Coronary artery (tissue), 2 donors: ENCODE results near the gene C17orf100.

ENCODE experiments used
- DNase-seq: peaks from one replicate; pipeline ENCODE4 v3.0.0-alpha.2; 2017; ENCODE audit warnings: low spot score
- H3K27ac ChIP-seq, 2 donors: fragments of 200-600 bp; sonication (generic); one replicate each; pipeline ENCODE4 v1.5.1; 2016 to 2019
- H3K4me3 ChIP-seq: fragments of 200-600 bp; sonication (generic); 2 replicates; pipeline ENCODE4 v1.5.1; 2016; ENCODE audit warnings: mild to moderate bottlenecking, moderate library complexity
- TF ChIP-seq, protein P1 (sequence below): fragments of 200-600 bp; sonication (generic); IDR thresholded peaks from one replicate; pipeline ENCODE4 v1.5.1; 2019; ENCODE audit warnings: antibody characterized with exemption

C17orf100 gene

GRCh38 chr17:6651354-6651918 lies at the start of gene C17orf100, which contains the start of gene MED31:
Gene C17orf100, plus strand, starts transcription at chr17:6651762. Its CDS starts 152 bp downstream, at chr17:6651914.
Gene MED31, minus strand, starts transcription at chr17:6651605. Its CDS starts 77 bp downstream, at chr17:6651528.
- Histone ChIP-seq H3K27ac (peak within 1 kb of the TSS; percentile 40 to 54), H3K4me3 (peak within 1 kb of the TSS; percentile 70)
- DNase-seq, result peak; percentile 97
- TF ChIP-seq, protein P1, sequence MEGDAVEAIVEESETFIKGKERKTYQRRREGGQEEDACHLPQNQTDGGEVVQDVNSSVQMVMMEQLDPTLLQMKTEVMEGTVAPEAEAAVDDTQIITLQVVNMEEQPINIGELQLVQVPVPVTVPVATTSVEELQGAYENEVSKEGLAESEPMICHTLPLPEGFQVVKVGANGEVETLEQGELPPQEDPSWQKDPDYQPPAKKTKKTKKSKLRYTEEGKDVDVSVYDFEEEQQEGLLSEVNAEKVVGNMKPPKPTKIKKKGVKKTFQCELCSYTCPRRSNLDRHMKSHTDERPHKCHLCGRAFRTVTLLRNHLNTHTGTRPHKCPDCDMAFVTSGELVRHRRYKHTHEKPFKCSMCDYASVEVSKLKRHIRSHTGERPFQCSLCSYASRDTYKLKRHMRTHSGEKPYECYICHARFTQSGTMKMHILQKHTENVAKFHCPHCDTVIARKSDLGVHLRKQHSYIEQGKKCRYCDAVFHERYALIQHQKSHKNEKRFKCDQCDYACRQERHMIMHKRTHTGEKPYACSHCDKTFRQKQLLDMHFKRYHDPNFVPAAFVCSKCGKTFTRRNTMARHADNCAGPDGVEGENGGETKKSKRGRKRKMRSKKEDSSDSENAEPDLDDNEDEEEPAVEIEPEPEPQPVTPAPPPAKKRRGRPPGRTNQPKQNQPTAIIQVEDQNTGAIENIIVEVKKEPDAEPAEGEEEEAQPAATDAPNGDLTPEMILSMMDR, result no peak

- Histone ChIP-seq H3K27ac (no peak overlapping the region), H3K4me3 (no peak overlapping the region)
- DNase-seq, result no peak
- TF ChIP-seq, protein P1, result no peak
These were observed 49.4 kb upstream of the C17orf100 start for GRCh38 chr17:6602141-6602540.

GRCh38 chr17:6603744-6604325 lies 47.7 kb upstream of the C17orf100 start:
- no peak for DNase-seq
- TF ChIP-seq, protein P1, result no peak
- Histone ChIP-seq H3K4me3 (no peak overlapping the region), H3K27ac (no peak overlapping the region)

GRCh38 chr17:6605142-6605541 lies 46.4 kb upstream of the C17orf100 start:
- no peak overlapping the region for H3K4me3 ChIP-seq
- TF ChIP-seq, protein P1, result no peak
- no peak overlapping the region for H3K27ac ChIP-seq
- DNase-seq, result no peak

DNA sequence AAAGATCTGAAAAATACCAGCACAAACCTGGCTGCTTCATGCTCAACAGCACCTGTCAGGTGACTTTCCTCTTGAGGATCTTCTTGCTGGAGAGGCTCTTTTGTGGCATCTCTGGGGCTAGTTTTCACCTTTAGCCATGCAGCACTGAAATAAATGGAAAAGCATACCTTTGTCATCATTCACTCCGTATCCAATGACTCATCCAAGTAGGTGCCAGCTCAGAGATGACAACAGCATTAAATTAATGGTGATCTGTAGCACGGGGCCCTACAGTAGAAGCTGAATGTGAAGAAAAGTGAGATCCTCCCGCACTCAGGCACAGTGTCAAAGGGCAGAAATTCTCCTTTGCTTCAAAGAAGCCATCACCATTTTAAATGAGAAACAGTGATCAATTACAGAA lies 43.2 kb upstream of the C17orf100 start:
- Histone ChIP-seq H3K27ac (no peak overlapping the region), H3K4me3 (no peak overlapping the region)
- TF ChIP-seq, protein P1, result no peak
- no peak for DNase-seq

DNA sequence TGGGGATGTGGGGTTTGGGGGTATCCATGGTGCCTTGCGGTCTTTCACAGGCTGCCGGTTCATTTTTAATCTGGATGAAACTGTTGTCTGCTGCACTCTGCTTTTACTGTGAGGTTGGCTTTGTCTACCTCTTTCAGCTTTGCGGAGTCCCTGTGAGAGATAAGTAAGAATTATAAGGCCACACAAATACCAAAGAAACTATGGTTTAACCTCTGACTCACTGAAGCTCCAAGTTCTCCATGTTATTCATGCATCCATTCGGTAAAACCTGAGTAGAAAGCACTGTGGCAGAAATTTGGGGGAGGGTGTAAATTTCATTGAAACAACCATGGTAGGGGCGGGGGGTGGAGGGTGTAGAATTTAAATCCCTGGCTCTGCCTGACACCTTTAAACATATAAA lies 41.6 kb upstream of the C17orf100 start:
- H3K27ac ChIP-seq, result no peak overlapping the region
- no peak for DNase-seq
- TF ChIP-seq, protein P1, result no peak
- H3K4me3 ChIP-seq, result no peak overlapping the region

- Histone ChIP-seq H3K27ac (no peak overlapping the region), H3K4me3 (no peak overlapping the region)
- TF ChIP-seq, protein P1, result no peak
- DNase-seq, result no peak
These were observed 40.3 kb upstream of the C17orf100 start for GRCh38 chr17:6611231-6611630.
